ENCODE data around the gene SCGB1D1. TPM values are rescaled to one million over a fixed set of nuclear protein-coding genes. Genes with fewer than 3 reads are reported as not detected.

The SCGB1D1 gene
- total and polyA plus RNA-seq, 10 of the 15 experiments (the other 5 are each of a cell fraction or from before 2014, with no cell fraction given), result not detected

DNA sequence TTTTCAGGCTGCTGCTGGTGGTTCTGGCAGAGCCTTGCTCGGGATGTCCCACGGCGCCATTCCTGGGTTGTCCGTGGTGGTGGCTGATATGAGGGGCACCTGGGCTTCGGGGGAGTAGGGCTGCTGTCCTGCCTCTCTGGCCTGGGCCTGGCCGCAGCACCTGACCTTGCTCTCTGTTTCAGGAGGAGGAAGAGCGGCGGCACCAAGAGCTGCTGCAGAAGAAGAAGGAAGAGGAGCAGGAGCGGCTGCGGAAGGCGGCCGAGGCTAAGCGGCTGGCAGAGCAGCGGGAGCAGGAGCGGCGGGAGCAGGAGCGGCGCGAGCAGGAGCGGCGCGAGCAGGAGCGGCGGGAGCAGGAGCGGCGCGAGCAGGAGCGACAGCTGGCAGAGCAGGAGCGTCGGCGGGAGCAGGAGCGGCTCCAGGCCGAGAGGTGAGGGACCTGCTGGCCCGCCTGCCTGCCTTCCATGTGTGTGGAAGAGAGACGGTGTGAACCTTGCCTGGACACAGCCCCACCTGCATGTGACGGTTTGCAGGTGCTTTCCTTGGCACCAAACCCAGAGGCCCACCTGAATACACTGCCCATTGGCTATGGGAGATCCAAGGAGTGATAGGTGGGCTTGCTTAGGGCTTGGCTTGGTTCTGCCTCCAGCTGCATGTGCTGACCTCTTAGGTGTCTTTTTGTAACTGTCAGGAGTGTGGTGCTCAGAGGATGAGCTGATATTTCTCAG lies 43.4 kb upstream of the SCGB1D1 start:
- Histone ChIP-seq H4K20me1 (ENCODE audit: control insufficient read depth, insufficient read depth) (no peaks in the 10 kb centered on the region; the same call in none of the 2 replicates), H3K79me2 (ENCODE audit: control insufficient read depth, insufficient read depth, low read length) (no peaks in the 10 kb centered on the region), H3K4me2 (ENCODE audit: control insufficient read depth, insufficient read depth) (no peak overlapping the region), H3K4me3 (no peak overlapping the region), H3K27me3 (replicated peaks in 1 of 2; ENCODE audit: control insufficient read depth in 2 of 2, insufficient read depth in 2 of 2, low read length in 1 of 2) (no peaks in the 10 kb centered on the region), H3K27ac (ENCODE audit: control insufficient read depth, insufficient read depth) (no peak overlapping the region), H3K36me3 (ENCODE audit: control insufficient read depth in 2 of 2, insufficient read depth in 2 of 2, low read length in 1 of 2) (peaks cover 54 to 67% of the 10 kb centered on the region in 2 experiments), H3K9ac (ENCODE audit: control insufficient read depth, insufficient read depth, low read length) (no peak overlapping the region), H2AFZ (ENCODE audit: control insufficient read depth, low read depth, low read length) (no peak overlapping the region), H3K9me3 (replicated peaks; ENCODE audit: control insufficient read depth, insufficient read depth, low read length) (no peaks in the 10 kb centered on the region), H3K4me1 (ENCODE audit: control insufficient read depth, insufficient read depth, low read length) (no peaks in the 10 kb centered on the region)
- intact Hi-C loops (cut with micrococcal nuclease; ENCODE audit: unreplicated experiment) (no loop called here), in situ Hi-C loops (cut with MboI) (no loop called here)
- CTCF ChIA-PET, result no interaction called here
- ATAC-seq (no peak), FAIRE-seq (no peak), DNase-seq (ENCODE audit: low read depth, low spot score) (no peak)
- 95% methylated on average over 33 of the region's 36 CpGs for WGBS (ENCODE audit: insufficient coverage, insufficient replicate concordance, low lambda C conversion rate, missing lambda C conversion rate)
- SMC1A ChIA-PET (ENCODE audit: uncharacterized antibody, unreplicated experiment), result no interaction called here
- BruUV-seq (replicated peaks), result no TSS peak
- RAD21 ChIA-PET (ENCODE audit: unreplicated experiment), result no interaction called here
- no peak for TF ChIP-seq MYC (IDR thresholded peaks at IDR 0.05; ENCODE audit: insufficient read depth, insufficient read length, insufficient replicate concordance, low read length, severe bottlenecking)
- TF ChIP-seq SMAD1 (IDR thresholded peaks at IDR 0.05; ENCODE audit: low read depth, partially characterized antibody), result no peak
- TF ChIP-seq, protein P1, sequence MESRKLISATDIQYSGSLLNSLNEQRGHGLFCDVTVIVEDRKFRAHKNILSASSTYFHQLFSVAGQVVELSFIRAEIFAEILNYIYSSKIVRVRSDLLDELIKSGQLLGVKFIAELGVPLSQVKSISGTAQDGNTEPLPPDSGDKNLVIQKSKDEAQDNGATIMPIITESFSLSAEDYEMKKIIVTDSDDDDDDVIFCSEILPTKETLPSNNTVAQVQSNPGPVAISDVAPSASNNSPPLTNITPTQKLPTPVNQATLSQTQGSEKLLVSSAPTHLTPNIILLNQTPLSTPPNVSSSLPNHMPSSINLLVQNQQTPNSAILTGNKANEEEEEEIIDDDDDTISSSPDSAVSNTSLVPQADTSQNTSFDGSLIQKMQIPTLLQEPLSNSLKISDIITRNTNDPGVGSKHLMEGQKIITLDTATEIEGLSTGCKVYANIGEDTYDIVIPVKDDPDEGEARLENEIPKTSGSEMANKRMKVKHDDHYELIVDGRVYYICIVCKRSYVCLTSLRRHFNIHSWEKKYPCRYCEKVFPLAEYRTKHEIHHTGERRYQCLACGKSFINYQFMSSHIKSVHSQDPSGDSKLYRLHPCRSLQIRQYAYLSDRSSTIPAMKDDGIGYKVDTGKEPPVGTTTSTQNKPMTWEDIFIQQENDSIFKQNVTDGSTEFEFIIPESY (IDR thresholded peaks at IDR 0.05), result no peak
- no peak for TF ChIP-seq NFYA (IDR thresholded peaks at IDR 0.05; ENCODE audit: borderline replicate concordance, low read depth, low read length)
- TF ChIP-seq HCFC1 (IDR thresholded peaks at IDR 0.05; ENCODE audit: low read length), result no peak
- TF ChIP-seq, protein P2, sequence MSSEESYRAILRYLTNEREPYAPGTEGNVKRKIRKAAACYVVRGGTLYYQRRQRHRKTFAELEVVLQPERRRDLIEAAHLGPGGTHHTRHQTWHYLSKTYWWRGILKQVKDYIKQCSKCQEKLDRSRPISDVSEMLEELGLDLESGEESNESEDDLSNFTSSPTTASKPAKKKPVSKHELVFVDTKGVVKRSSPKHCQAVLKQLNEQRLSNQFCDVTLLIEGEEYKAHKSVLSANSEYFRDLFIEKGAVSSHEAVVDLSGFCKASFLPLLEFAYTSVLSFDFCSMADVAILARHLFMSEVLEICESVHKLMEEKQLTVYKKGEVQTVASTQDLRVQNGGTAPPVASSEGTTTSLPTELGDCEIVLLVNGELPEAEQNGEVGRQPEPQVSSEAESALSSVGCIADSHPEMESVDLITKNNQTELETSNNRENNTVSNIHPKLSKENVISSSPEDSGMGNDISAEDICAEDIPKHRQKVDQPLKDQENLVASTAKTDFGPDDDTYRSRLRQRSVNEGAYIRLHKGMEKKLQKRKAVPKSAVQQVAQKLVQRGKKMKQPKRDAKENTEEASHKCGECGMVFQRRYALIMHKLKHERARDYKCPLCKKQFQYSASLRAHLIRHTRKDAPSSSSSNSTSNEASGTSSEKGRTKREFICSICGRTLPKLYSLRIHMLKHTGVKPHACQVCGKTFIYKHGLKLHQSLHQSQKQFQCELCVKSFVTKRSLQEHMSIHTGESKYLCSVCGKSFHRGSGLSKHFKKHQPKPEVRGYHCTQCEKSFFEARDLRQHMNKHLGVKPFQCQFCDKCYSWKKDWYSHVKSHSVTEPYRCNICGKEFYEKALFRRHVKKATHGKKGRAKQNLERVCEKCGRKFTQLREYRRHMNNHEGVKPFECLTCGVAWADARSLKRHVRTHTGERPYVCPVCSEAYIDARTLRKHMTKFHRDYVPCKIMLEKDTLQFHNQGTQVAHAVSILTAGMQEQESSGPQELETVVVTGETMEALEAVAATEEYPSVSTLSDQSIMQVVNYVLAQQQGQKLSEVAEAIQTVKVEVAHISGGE (CRISPR knock-in tag; IDR thresholded peaks at IDR 0.05), result no peak
- no peak for TF ChIP-seq ETV6 (conservative IDR thresholded peaks at IDR 0.05 in 1 of 2, IDR thresholded peaks at IDR 0.05 in 1 of 2; ENCODE audit: borderline replicate concordance in 1 of 2, low read depth in 1 of 2)
- TF ChIP-seq MYB (IDR thresholded peaks at IDR 0.05; ENCODE audit: borderline replicate concordance, low read depth, low read length), result no peak
- TF ChIP-seq ZNF384 (IDR thresholded peaks at IDR 0.05; ENCODE audit: borderline replicate concordance, low read depth, low read length), result no peak
- no peak for TF ChIP-seq ZBED1 (IDR thresholded peaks at IDR 0.05; ENCODE audit: borderline replicate concordance)
- no peak for TF ChIP-seq SIN3A (IDR thresholded peaks at IDR 0.05; ENCODE audit: low read depth, low read length)
- no peak for TF ChIP-seq IKZF2 (IDR thresholded peaks at IDR 0.05)
- POLR2A ChIA-PET, result no interaction called here

All from GM12878 (cell line).